Right atrium auricular region (tissue), 2 donors: Measurements from ENCODE around the gene CHST15. TPM values are rescaled to one million over a fixed set of nuclear protein-coding genes. Genes with fewer than 3 reads are reported as not detected.

Experiments
- DNase-seq: peaks from one replicate; pipeline ENCODE4 v3.0.0-alpha.2; 2019; ENCODE audit warnings: low spot score
- H3K27ac ChIP-seq, 2 donors: fragments of 200-600 bp; sonication (generic); 1 replicate in 1 of 2; 2 replicates in 1 of 2; pipeline ENCODE4 v1.5.1; 2016 to 2019
- H3K27me3 ChIP-seq, 2 donors: fragments of 200-600 bp; sonication (generic); one replicate each; pipeline versions ENCODE4 v1.5.1 to v1.6.0; 2017 to 2019
- H3K36me3 ChIP-seq: fragments of 200-600 bp; sonication (generic); one replicate; pipeline ENCODE4 v1.5.1; 2016
- H3K4me1 ChIP-seq, 2 donors: fragments of 200-600 bp; sonication (generic); one replicate each; pipeline versions ENCODE4 v1.5.1 to v1.6.0; 2017 to 2019
- H3K4me3 ChIP-seq, 2 donors: fragments of 200-600 bp; sonication (generic); 1 replicate in 1 of 2; 2 replicates in 1 of 2; pipeline ENCODE4 v1.5.1; 2017 to 2019; ENCODE audit warnings: mild to moderate bottlenecking in 1 of 2, moderate library complexity in 1 of 2
- H3K9me3 ChIP-seq, 2 donors: fragments of 200-600 bp; sonication (generic); one replicate each; pipeline ENCODE4 v1.5.1; 2019
- CTCF ChIP-seq, 2 donors: fragments of 200-600 bp; sonication (generic); IDR thresholded peaks; one replicate each; pipeline ENCODE4 v1.5.1; 2019; ENCODE audit warnings: antibody characterized with exemption in 2 of 2
- total RNA-seq, 2 donors: library from RNA; depleted of rRNA; stranded (reverse); fragments of >200 nt; gene quantifications; one replicate each; pipeline ENCODE4 v1.1.0, GENCODE V29; 2016

The CHST15 gene
- total RNA-seq, 2 donors from 2014 or later: 7.0 to 14.2 TPM

DNA sequence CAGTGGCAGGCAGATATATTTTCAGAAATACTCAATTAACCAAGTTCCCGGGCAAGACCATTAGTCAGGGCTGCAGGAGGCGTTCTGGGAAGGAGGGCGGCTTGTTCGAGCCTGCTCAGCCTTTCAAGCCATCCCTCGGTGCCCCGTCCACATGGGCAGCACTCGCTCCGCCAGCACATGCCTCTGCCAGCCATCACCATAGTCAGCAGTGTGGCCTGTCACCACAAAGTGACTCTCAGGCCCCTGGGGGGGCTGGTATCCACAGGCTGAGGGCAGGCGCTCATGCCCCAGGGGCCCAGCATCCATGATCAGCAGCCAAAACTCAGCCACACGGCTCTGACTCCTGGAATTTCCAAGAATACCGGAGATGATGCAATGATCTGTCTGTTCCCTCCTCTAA, 81.9 kb downstream of the CHST15 start:
- Histone ChIP-seq H3K36me3 (no peaks in the 10 kb centered on the region), H3K27ac (no peak overlapping the region), H3K4me1 (no peaks in the 10 kb centered on the region)

GRCh38 chr10:124010563-124011131, 82.8 kb downstream of the CHST15 start:
- Histone ChIP-seq H3K27me3 (no peaks in the 10 kb centered on the region), H3K9me3 (no peaks in the 10 kb centered on the region), H3K36me3 (no peaks in the 10 kb centered on the region), H3K27ac (no peak overlapping the region), H3K4me1 (no peaks in the 10 kb centered on the region), H3K4me3 (no peak overlapping the region)
- DNase-seq: no peak
- no peak for TF ChIP-seq CTCF (IDR thresholded peaks at IDR 0.05)

More for the DNA sequence above, 81.9 kb downstream of the CHST15 start:
- Histone ChIP-seq H3K27me3 (no peaks in the 10 kb centered on the region), H3K4me3 (no peak overlapping the region), H3K9me3 (no peaks in the 10 kb centered on the region)
- no peak for TF ChIP-seq CTCF (IDR thresholded peaks at IDR 0.05)
- no peak for DNase-seq

DNA sequence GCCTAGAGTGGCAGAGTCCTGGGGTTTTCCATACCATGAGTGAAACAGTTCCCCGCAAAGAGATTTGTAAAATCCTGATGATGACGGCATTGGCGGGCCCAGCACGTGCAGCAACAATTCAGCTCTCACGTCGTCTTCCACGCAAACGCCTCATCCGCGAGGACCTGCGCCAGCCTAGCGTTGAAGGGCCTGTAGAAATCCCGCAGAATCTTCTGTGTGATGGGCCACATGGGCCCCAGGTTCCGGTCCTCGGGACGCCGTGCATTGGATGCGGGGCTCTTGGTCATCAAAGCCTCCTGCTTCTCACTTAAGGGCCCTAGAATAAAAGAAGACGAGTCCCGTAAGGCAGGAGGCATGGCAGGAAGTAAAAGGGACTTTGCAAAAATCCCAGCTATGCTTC, 83.4 kb downstream of the CHST15 start:
- TF ChIP-seq CTCF (IDR thresholded peaks at IDR 0.05): no peak
- DNase-seq: no peak
- H3K27ac ChIP-seq: no peak overlapping the region
- H3K9me3 ChIP-seq: no peaks in the 10 kb centered on the region
- no peaks in the 10 kb centered on the region for H3K4me1 ChIP-seq
- H3K27me3 ChIP-seq: no peaks in the 10 kb centered on the region
- no peaks in the 10 kb centered on the region for H3K36me3 ChIP-seq
- no peak overlapping the region for H3K4me3 ChIP-seq

DNA sequence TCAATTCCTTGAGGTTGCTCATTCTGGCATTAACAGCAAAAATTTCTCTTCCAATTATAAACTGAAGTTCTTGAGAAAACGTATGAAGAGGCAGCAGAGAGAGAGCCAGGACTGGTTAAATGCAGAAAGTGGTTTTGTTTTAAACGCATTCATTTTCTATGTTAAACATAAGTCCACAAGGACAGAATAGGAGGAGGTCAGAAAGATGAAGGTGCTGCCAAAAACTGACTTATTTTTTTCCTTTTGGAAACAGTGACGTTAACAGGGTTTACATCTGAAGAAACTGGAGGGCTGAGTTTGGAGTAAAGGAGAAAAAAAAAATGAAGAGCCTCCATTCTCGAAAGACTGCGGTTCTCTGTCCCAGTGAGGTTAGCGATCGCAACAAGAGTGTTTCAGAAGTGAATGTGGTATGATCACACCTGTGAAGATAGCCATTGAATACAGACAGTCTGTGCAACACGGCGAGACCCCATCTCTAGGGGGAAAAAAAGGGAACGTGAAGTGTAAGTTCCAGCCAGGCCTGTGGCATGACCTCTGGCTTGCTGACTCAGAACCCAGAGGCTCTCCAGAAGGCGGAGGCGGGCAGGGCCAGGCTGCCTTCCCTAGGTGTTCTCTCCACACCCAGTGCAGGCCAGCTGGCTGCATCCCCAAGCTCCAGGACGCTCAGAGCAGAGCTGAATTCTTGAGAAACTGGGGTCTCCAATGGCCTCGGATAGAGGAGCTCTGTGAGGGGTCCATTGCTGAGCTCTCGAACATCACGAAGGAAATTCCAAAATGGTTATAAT, 84.0 kb downstream of the CHST15 start:
- H3K4me3 ChIP-seq: no peak overlapping the region
- no peak for DNase-seq
- no peaks in the 10 kb centered on the region for H3K36me3 ChIP-seq
- no peak overlapping the region for H3K27ac ChIP-seq
- no peaks in the 10 kb centered on the region for H3K27me3 ChIP-seq
- no peaks in the 10 kb centered on the region for H3K4me1 ChIP-seq
- no peaks in the 10 kb centered on the region for H3K9me3 ChIP-seq
- no peak for TF ChIP-seq CTCF (IDR thresholded peaks at IDR 0.05)

DNA sequence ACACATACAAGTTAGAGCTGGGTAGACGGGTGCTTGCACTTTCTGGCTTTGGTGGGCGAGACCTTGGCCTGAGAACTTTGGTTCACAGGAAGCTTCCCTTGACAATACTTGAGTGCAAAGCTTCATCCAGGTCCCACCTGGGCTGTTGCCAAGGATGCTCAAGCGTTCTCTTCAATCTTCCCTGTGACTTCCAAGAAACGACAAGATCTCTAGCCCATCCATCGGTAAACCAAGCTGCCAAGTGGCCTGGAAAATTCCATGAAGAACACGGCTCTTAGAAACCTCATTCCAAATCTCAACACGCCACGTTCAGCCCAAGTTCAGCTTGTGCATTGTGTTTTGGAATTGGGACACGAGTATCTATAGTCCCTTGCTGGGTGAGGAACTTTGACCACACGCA, 84.7 kb downstream of the CHST15 start:
- Histone ChIP-seq H3K4me3 (no peak overlapping the region), H3K9me3 (no peaks in the 10 kb centered on the region), H3K27ac (no peak overlapping the region), H3K27me3 (no peaks in the 10 kb centered on the region), H3K36me3 (no peaks in the 10 kb centered on the region), H3K4me1 (no peaks in the 10 kb centered on the region)
- no peak for DNase-seq
- TF ChIP-seq CTCF (IDR thresholded peaks at IDR 0.05): no peak
